GM12878 (cell line): ENCODE results near the gene CEP170B.

Experiments
- BHLHE40 ChIP-seq, 2 experiments: fragments of 450-650 bp in 1 of 2; IDR thresholded peaks; 2 replicates each; pipeline ENCODE4 v1.6.1; 2011 to 2017; ENCODE audit warnings: low read depth in 2 of 2, borderline replicate concordance in 1 of 2, improper control_type of control experiment in 1 of 2, low read length in 1 of 2, mild to moderate bottlenecking in 1 of 2
- CREB1 ChIP-seq: IDR thresholded peaks from 2 replicates; pipeline ENCODE4 v1.6.1; 2012; ENCODE audit warnings: low read depth, mild to moderate bottlenecking, inconsistent platforms
- JUNB ChIP-seq: IDR thresholded peaks from 2 replicates; pipeline ENCODE4 v1.6.1; 2016; ENCODE audit warnings: antibody characterized with exemption, mild to moderate bottlenecking
- KDM1A ChIP-seq: fragments of 200-600 bp; sonication (generic); IDR thresholded peaks from 2 replicates; pipeline ENCODE4 v1.6.1; 2016; ENCODE audit warnings: borderline replicate concordance
- MXI1 ChIP-seq: fragments of 150-350 bp; IDR thresholded peaks from 2 replicates; pipeline ENCODE4 v1.6.1; 2011; ENCODE audit warnings: low read depth, mild to moderate bottlenecking, inconsistent platforms, low read length, improper control_type of control experiment
- RCOR1 ChIP-seq: conservative IDR thresholded peaks from 2 replicates; pipeline ENCODE4 v1.6.1; 2012; ENCODE audit warnings: low read depth, low read length, improper control_type of control experiment
- ZNF24 ChIP-seq: fragments of 450-650 bp; IDR thresholded peaks from 2 replicates; pipeline ENCODE4 v1.6.1; 2017; ENCODE audit warnings: antibody characterized with exemption, mild to moderate bottlenecking
- TF ChIP-seq, protein P1 (sequence below): IDR thresholded peaks from 2 replicates; pipeline ENCODE4 v1.6.1; 2012; ENCODE audit warnings: low read depth, low read length, improper control_type of control experiment
- TF ChIP-seq, protein P2 (sequence below), 3 experiments: IDR thresholded peaks in 2 of 3; conservative IDR thresholded peaks in 1 of 3; 2 replicates each; pipeline ENCODE4 v1.5.1; 2011; ENCODE audit warnings: low read depth in 3 of 3, low read length in 3 of 3, mild to moderate bottlenecking in 3 of 3, control low read depth in 2 of 3, moderate library complexity in 2 of 3, inconsistent platforms in 1 of 3, mixed read lengths in 1 of 3; ENCODE audit not compliant: control insufficient read depth in 2 of 3, insufficient read depth in 1 of 3; ENCODE audit errors: extremely low read depth in 1 of 3
- TF ChIP-seq, protein P3 (sequence below): IDR thresholded peaks from 2 replicates; pipeline ENCODE4 v1.6.1; 2012; ENCODE audit warnings: low read length, inconsistent platforms

DNA sequence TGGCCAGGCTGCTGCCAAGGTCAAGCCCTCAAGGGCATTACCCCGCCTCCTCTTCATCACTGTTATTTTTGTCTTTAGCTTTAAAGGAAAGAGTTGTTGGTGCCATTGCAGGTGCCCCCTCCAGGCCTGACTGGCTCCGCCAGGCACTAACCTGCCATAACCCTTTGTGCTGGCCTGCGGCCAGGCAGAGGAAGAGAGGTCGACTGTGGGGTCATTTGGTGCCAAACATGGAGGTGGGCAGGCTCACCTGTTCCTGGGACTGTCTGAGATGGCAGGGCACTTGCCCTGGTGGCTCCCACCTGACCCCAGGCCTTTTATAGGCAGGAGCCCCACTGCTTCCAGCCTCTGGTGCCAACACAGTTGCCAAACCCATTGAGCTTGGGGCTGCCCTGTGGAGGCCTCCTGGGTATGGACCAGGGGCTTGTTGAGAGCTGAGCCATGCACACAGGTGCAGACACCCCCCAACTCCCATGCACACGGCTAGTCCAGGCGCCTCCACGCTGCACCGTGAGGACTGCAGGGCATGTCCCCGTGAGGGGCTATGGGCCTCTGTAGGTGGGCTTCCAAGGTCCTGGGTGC lies 30.2 kb downstream of the CEP170B start:
- TF ChIP-seq BHLHE40 (IDR thresholded peaks at IDR 0.05; ENCODE audit: borderline replicate concordance in 1 of 2, low read depth in 2 of 2, low read length in 1 of 2) (no peak), RCOR1 (no peak), ZNF24 (no peak), CREB1 (no peak), MXI1 (no peak), JUNB (no peak), KDM1A (no peak)
- TF ChIP-seq, protein P1, sequence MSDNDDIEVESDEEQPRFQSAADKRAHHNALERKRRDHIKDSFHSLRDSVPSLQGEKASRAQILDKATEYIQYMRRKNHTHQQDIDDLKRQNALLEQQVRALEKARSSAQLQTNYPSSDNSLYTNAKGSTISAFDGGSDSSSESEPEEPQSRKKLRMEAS: no peak
- TF ChIP-seq, protein P2, sequence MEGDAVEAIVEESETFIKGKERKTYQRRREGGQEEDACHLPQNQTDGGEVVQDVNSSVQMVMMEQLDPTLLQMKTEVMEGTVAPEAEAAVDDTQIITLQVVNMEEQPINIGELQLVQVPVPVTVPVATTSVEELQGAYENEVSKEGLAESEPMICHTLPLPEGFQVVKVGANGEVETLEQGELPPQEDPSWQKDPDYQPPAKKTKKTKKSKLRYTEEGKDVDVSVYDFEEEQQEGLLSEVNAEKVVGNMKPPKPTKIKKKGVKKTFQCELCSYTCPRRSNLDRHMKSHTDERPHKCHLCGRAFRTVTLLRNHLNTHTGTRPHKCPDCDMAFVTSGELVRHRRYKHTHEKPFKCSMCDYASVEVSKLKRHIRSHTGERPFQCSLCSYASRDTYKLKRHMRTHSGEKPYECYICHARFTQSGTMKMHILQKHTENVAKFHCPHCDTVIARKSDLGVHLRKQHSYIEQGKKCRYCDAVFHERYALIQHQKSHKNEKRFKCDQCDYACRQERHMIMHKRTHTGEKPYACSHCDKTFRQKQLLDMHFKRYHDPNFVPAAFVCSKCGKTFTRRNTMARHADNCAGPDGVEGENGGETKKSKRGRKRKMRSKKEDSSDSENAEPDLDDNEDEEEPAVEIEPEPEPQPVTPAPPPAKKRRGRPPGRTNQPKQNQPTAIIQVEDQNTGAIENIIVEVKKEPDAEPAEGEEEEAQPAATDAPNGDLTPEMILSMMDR (IDR thresholded peaks at IDR 0.05 in 2 of 3, conservative IDR thresholded peaks at IDR 0.05 in 1 of 3; ENCODE audit: control insufficient read depth in 2 of 3, extremely low read depth in 1 of 3, insufficient read depth in 1 of 3, low read depth in 3 of 3, low read length in 3 of 3): no peak
- TF ChIP-seq, protein P3, sequence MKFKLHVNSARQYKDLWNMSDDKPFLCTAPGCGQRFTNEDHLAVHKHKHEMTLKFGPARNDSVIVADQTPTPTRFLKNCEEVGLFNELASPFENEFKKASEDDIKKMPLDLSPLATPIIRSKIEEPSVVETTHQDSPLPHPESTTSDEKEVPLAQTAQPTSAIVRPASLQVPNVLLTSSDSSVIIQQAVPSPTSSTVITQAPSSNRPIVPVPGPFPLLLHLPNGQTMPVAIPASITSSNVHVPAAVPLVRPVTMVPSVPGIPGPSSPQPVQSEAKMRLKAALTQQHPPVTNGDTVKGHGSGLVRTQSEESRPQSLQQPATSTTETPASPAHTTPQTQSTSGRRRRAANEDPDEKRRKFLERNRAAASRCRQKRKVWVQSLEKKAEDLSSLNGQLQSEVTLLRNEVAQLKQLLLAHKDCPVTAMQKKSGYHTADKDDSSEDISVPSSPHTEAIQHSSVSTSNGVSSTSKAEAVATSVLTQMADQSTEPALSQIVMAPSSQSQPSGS: no peak
